GM12878 (cell line): ENCODE data around the gene CDC14B. TPM values are rescaled to one million over a fixed set of nuclear protein-coding genes. Genes with fewer than 3 reads are reported as not detected.

Experiments used
- ATAC-seq: fragments of 200-7000 bp; cut with Tn5 transposase; 3 replicates; pipeline ENCODE4 v1.9.1; 2020; ENCODE audit warnings: mild to moderate bottlenecking, moderate library complexity
- BruUV-seq: library from RNA; stranded (reverse); fragments of 400-500 nt; replicated peaks from 2 replicates; lab custom pipeline; 2021; lab: Mats Ljungman, UMichigan
- CTCF ChIA-PET: fragments of 300-600 bp; sonication (Branson Sonifier 250); formaldehyde crosslinking; extraction: SDS; loops from one replicate; lab custom pipeline; 2021; ENCODE audit warnings: inconsistent platforms; lab: Yijun Ruan, JAX
- POLR2A ChIA-PET: fragments of 350-600 bp; formaldehyde crosslinking; extraction: SDS; loops from one replicate; lab custom pipeline; 2021; ENCODE audit warnings: inconsistent platforms; lab: Charles Lee
- RAD21 ChIA-PET: fragments of 300-600 bp; sonication (Branson Sonifier 250); formaldehyde crosslinking; loops from one replicate; lab custom pipeline; 2023; ENCODE audit warnings: antibody characterized with exemption; ENCODE audit not compliant: unreplicated experiment; lab: Charles Lee
- SMC1A ChIA-PET: fragments of 300-600 bp; sonication (Branson Sonifier 250); formaldehyde crosslinking; loops from one replicate; lab custom pipeline; 2023; ENCODE audit not compliant: unreplicated experiment, uncharacterized antibody; lab: Charles Lee
- DNase-seq: peaks from one replicate; pipeline ENCODE4 v3.0.0-alpha.2; 2011; ENCODE audit warnings: low read depth, low spot score
- FAIRE-seq: peaks from 3 replicates; lab custom pipeline; 2011; peaks lifted over from hg19 to GRCh38; lab: Jason Lieb, UNC
- H2AFZ ChIP-seq: 2 replicates; pipeline ENCODE4 v1.6.0; 2011; ENCODE audit warnings: low read depth, low read length, control low read depth; ENCODE audit not compliant: control insufficient read depth
- H3K27ac ChIP-seq: 2 replicates; pipeline ENCODE4 v1.5.1; 2011; ENCODE audit warnings: control low read depth; ENCODE audit not compliant: control insufficient read depth, insufficient read depth
- H3K27me3 ChIP-seq, 2 experiments: replicated peaks in 1 of 2; 2 replicates each; pipeline versions ENCODE4 v1.6.0 to v1.6.1; 2011; ENCODE audit warnings: low read length in 1 of 2; ENCODE audit not compliant: control insufficient read depth in 2 of 2, insufficient read depth in 2 of 2
- H3K36me3 ChIP-seq, 2 experiments: 2 replicates each; pipeline ENCODE4 v1.5.1; 2011; ENCODE audit warnings: low read length in 1 of 2; ENCODE audit not compliant: control insufficient read depth in 2 of 2, insufficient read depth in 2 of 2
- H3K4me1 ChIP-seq: 2 replicates; pipeline ENCODE4 v1.6.1; 2011; ENCODE audit warnings: mild to moderate bottlenecking, low read length, moderate library complexity, mixed read lengths; ENCODE audit not compliant: control insufficient read depth, insufficient read depth
- H3K4me2 ChIP-seq: 2 replicates; pipeline ENCODE4 v1.6.0; 2011; ENCODE audit warnings: control low read depth; ENCODE audit not compliant: control insufficient read depth, insufficient read depth
- H3K4me3 ChIP-seq: fragments of 200-600 bp; sonication (generic); 2 replicates; pipeline ENCODE4 v1.5.1; 2016
- H3K79me2 ChIP-seq: 2 replicates; pipeline ENCODE4 v1.6.0; 2011; ENCODE audit warnings: low read length; ENCODE audit not compliant: control insufficient read depth, insufficient read depth
- H3K9ac ChIP-seq: 2 replicates; pipeline ENCODE4 v1.8.0; 2011; ENCODE audit warnings: low read length, control low read depth, mixed read lengths; ENCODE audit not compliant: control insufficient read depth, insufficient read depth
- H3K9me3 ChIP-seq: replicated peaks from 3 replicates; pipeline ENCODE4 v1.5.1; 2011; ENCODE audit warnings: mild to moderate bottlenecking, low read length; ENCODE audit not compliant: control insufficient read depth, insufficient read depth
- H4K20me1 ChIP-seq: 2 replicates; pipeline ENCODE4 v1.6.0; 2011; ENCODE audit not compliant: control insufficient read depth, insufficient read depth
- CTCF ChIP-seq, 3 experiments: IDR thresholded peaks in 2 of 3; conservative IDR thresholded peaks in 1 of 3; 2 replicates each; pipeline ENCODE4 v1.5.1; 2011; ENCODE audit warnings: low read depth in 3 of 3, low read length in 3 of 3, mild to moderate bottlenecking in 3 of 3, control low read depth in 2 of 3, moderate library complexity in 2 of 3, inconsistent platforms in 1 of 3, mixed read lengths in 1 of 3; ENCODE audit not compliant: control insufficient read depth in 2 of 3, insufficient read depth in 1 of 3; ENCODE audit errors: extremely low read depth in 1 of 3
- EED ChIP-seq: sonication (generic); IDR thresholded peaks from 2 replicates; pipeline ENCODE4 v1.6.1; 2016; ENCODE audit warnings: antibody characterized with exemption, low read depth
- EZH2 ChIP-seq: IDR thresholded peaks from 2 replicates; pipeline ENCODE4 v1.6.1; 2012; ENCODE audit warnings: low read depth, mild to moderate bottlenecking, control low read depth, inconsistent platforms, low read length, borderline replicate concordance; ENCODE audit not compliant: control insufficient read depth
- IKZF1 ChIP-seq: fragments of 450-650 bp; conservative IDR thresholded peaks from 2 replicates; pipeline ENCODE4 v1.6.1; 2017; ENCODE audit warnings: antibody characterized with exemption, mild to moderate bottlenecking
- IKZF2 ChIP-seq, 2 experiments: fragments of 450-650 bp; IDR thresholded peaks; 2 replicates each; pipeline ENCODE4 v1.6.1; 2017; ENCODE audit warnings: mild to moderate bottlenecking in 2 of 2, moderate library complexity in 2 of 2
- LARP7 ChIP-seq: fragments of 450-650 bp; IDR thresholded peaks from 2 replicates; pipeline ENCODE4 v1.6.1; 2017; ENCODE audit warnings: mild to moderate bottlenecking
- NFYA ChIP-seq: IDR thresholded peaks from 2 replicates; pipeline ENCODE4 v1.6.1; 2011; ENCODE audit warnings: low read depth, mild to moderate bottlenecking, low read length, improper control_type of control experiment, borderline replicate concordance
- SKIL ChIP-seq: fragments of 450-650 bp; IDR thresholded peaks from 2 replicates; pipeline ENCODE4 v1.6.1; 2017; ENCODE audit warnings: mild to moderate bottlenecking, low read depth, inconsistent platforms; ENCODE audit not compliant: poor library complexity, severe bottlenecking
- SMARCA5 ChIP-seq: fragments of 450-650 bp; IDR thresholded peaks from 2 replicates; pipeline ENCODE4 v1.6.1; 2017; ENCODE audit warnings: mild to moderate bottlenecking
- ZNF207 ChIP-seq: fragments of 450-650 bp; IDR thresholded peaks from 2 replicates; pipeline ENCODE4 v1.6.1; 2014; ENCODE audit warnings: antibody characterized with exemption, mild to moderate bottlenecking, borderline replicate concordance
- ZNF687 ChIP-seq: fragments of 450-650 bp; IDR thresholded peaks from 2 replicates; pipeline ENCODE4 v1.6.1; 2017; ENCODE audit warnings: mild to moderate bottlenecking, moderate library complexity
- WGBS: methylation state at CpG from one replicate; pipeline ENCODE4 v1.1.6; 2016; ENCODE audit warnings: low lambda C conversion rate; ENCODE audit not compliant: insufficient replicate concordance, insufficient coverage; ENCODE audit errors: missing lambda C conversion rate; 5-methylcytosine and 5-hydroxymethylcytosine counted together
- in situ Hi-C: fragments of 300-500 bp; cut with MboI; formaldehyde crosslinking; loops from 9 replicates; pipeline ENCODE4 v1.14.3; 2018; ENCODE audit warnings: mixed read lengths
- intact Hi-C: fragments of 100-400 bp; cut with micrococcal nuclease; formaldehyde crosslinking; loops from one replicate; pipeline ENCODE4 v1.14.2; 2022; ENCODE audit not compliant: unreplicated experiment
- polyA plus RNA-seq, 11 experiments: library from polyadenylated mRNA; depleted of rRNA in 4 of 11; unstranded in 6 of 11; stranded (reverse) in 5 of 11; fragments of >200 nt; fragmentation: Nextera tagmentation in 4 of 11; fragmentation: Illumina TruSeq in 1 of 11; extraction: Ambion mirVana in 4 of 11; extraction: Trizol in 1 of 11; gene quantifications; 1 replicate in 1 of 11; 2 replicates in 10 of 11; pipeline versions ENCODE4 v1.2.1 to v1.2.3, GENCODE V29; 2011 to 2016; ENCODE audit warnings: inconsistent platforms in 2 of 11, missing spikeins in 2 of 11, low read depth in 1 of 11
- total RNA-seq, 4 experiments: library from RNA; depleted of rRNA in 3 of 4; stranded (reverse); fragments of >200 nt in 3 of 4; fragmentation: Illumina TruSeq in 1 of 4; extraction: Trizol in 1 of 4; gene quantifications; 2 replicates each; pipeline versions ENCODE4 v1.2.1 to v1.2.3, GENCODE V29; 2013 to 2021

The CDC14B gene
- total and polyA plus RNA-seq, 10 of the 15 experiments (the other 5 are each of a cell fraction or from before 2014, with no cell fraction given) = 3.7 to 11.7 (median 6.2) TPM

- BruUV-seq = no TSS peak
- H3K27ac ChIP-seq = no peak overlapping the region; the same call in 1 of the 2 replicates
- SMC1A ChIA-PET = interaction anchor here (0.8 to 3.4 kb wide), 6 partner anchors 12 to 421 kb away, joined by 3 to 17 read pairs (median 4); partner anchors contain the start of gene ZNF782
- WGBS = 2% methylated on average over 72 of the region's 74 CpGs
- intact Hi-C loops (loop anchor here (5.0 kb wide), 2 partner anchors 87 to 327 kb away; no protein-coding TSS in a partner anchor), in situ Hi-C loops (loop anchor here (5.0 kb wide), 2 partner anchors 207 to 327 kb away; no protein-coding TSS in a partner anchor)
- no peaks in the 10 kb centered on the region for H4K20me1 ChIP-seq
- H3K27me3 ChIP-seq = peaks cover 0 to 4% of the 10 kb centered on the region in 2 experiments; a peak in 1 of 4 replicates
- DNase-seq = no peak
- no peaks in the 10 kb centered on the region for H3K36me3 ChIP-seq
- RAD21 ChIA-PET = interaction anchor here (1.0 to 2.7 kb wide), 3 partner anchors 12 to 204 kb away, joined by 3 to 9 read pairs (median 5); partner anchors contain the start of gene HABP4
- peak overlapping the region; percentile 93 for H3K4me2 ChIP-seq
- CTCF ChIA-PET = interaction anchor here (1.1 to 2.8 kb wide), 6 partner anchors 10 to 327 kb away, joined by 3 to 12 read pairs (median 6); no protein-coding TSS in a partner anchor
- POLR2A ChIA-PET = no interaction called here
- H3K9me3 ChIP-seq = no peaks in the 10 kb centered on the region
- H3K4me3 ChIP-seq = peak overlapping the region; percentile 62
- no peaks in the 10 kb centered on the region for H3K79me2 ChIP-seq
- peak overlapping the region; percentile 19; the same call in 1 of the 2 replicates for H3K9ac ChIP-seq
- peak overlapping the region; percentile 82 for H2AFZ ChIP-seq
- no peaks in the 10 kb centered on the region for H3K4me1 ChIP-seq
- FAIRE-seq = no peak
- ATAC-seq = peak; percentile 84
- TF ChIP-seq IKZF2 (IDR thresholded peaks at IDR 0.05) (peak; percentile 30 to 50; a peak in 2 of 4 replicates), IKZF1 (peak; percentile 92), SKIL (no peak), SMARCA5 (0 out of 2 replicates have a peak, but pooled peaks have one; percentile 67), ZNF207 (0 out of 2 replicates have a peak, but pooled peaks have one; percentile 50), LARP7 (peak; percentile 76), NFYA (no peak), EZH2 (no peak), EED (peak; percentile 41; the same call in 1 of the 2 replicates), CTCF (IDR thresholded peaks at IDR 0.05 in 2 of 3, conservative IDR thresholded peaks at IDR 0.05 in 1 of 3; ENCODE audit: control insufficient read depth in 2 of 3, extremely low read depth in 1 of 3, insufficient read depth in 1 of 3, low read depth in 3 of 3, low read length in 3 of 3) (peak in 1 of 3 experiments; percentile 11; a peak in 1 of 6 replicates), ZNF687 (0 out of 2 replicates have a peak, but pooled peaks have one; percentile 29)
Observed at GRCh38 chr9:96654450-96655197, 35.0 kb upstream of the CDC14B start.
